ENCODE measurements around the gene TTK.

The TTK gene

GRCh38 chr6:80004173-80005072 lies at the start of gene TTK:
Gene TTK (plus strand): TSS chr6:80004649. CDS start chr6:80005844, 1,195 bp downstream.
- Histone ChIP-seq H3K27me3 (ENCODE audit: control insufficient read depth, insufficient read depth, low read length) (no peaks in the 10 kb centered on the region), H3K9me3 (ENCODE audit: control insufficient read depth, low read length) (no peaks in the 10 kb centered on the region), H3K4me3 (ENCODE audit: low read length) (peak within 1 kb of the TSS; percentile 77), H3K4me1 (ENCODE audit: control insufficient read depth, insufficient read depth, low read length) (peaks cover 14% of the 10 kb centered on the region), H3K9ac (ENCODE audit: low read length) (peak within 1 kb of the TSS; percentile 79), H3K36me3 (ENCODE audit: control insufficient read depth, insufficient read depth, low read length) (no peaks in the 10 kb centered on the region)

GRCh38 chr6:79954849-79955248 lies 49.6 kb upstream of the TTK start:
- H3K9ac ChIP-seq (ENCODE audit: low read length), result no peak overlapping the region
- no peaks in the 10 kb centered on the region for H3K27me3 ChIP-seq (ENCODE audit: control insufficient read depth, insufficient read depth, low read length)
- H3K4me1 ChIP-seq (ENCODE audit: control insufficient read depth, insufficient read depth, low read length), result no peaks in the 10 kb centered on the region
- no peak overlapping the region for H3K4me3 ChIP-seq (ENCODE audit: low read length)
- H3K36me3 ChIP-seq (ENCODE audit: control insufficient read depth, insufficient read depth, low read length), result no peaks in the 10 kb centered on the region
- H3K9me3 ChIP-seq (ENCODE audit: control insufficient read depth, low read length), result no peaks in the 10 kb centered on the region

- no peaks in the 10 kb centered on the region for H3K27me3 ChIP-seq (ENCODE audit: control insufficient read depth, insufficient read depth, low read length)
- no peaks in the 10 kb centered on the region for H3K9me3 ChIP-seq (ENCODE audit: control insufficient read depth, low read length)
- no peaks in the 10 kb centered on the region for H3K4me1 ChIP-seq (ENCODE audit: control insufficient read depth, insufficient read depth, low read length)
- H3K36me3 ChIP-seq (ENCODE audit: control insufficient read depth, insufficient read depth, low read length), result no peaks in the 10 kb centered on the region
- H3K9ac ChIP-seq (ENCODE audit: low read length), result no peak overlapping the region
- no peak overlapping the region for H3K4me3 ChIP-seq (ENCODE audit: low read length)
Measured at GRCh38 chr6:79964607-79965081, 39.8 kb upstream of the TTK start.

- Histone ChIP-seq H3K4me3 (ENCODE audit: low read length) (no peak overlapping the region), H3K27me3 (ENCODE audit: control insufficient read depth, insufficient read depth, low read length) (no peaks in the 10 kb centered on the region), H3K36me3 (ENCODE audit: control insufficient read depth, insufficient read depth, low read length) (no peaks in the 10 kb centered on the region), H3K9me3 (ENCODE audit: control insufficient read depth, low read length) (no peaks in the 10 kb centered on the region), H3K9ac (ENCODE audit: low read length) (no peak overlapping the region), H3K4me1 (ENCODE audit: control insufficient read depth, insufficient read depth, low read length) (no peaks in the 10 kb centered on the region)
Measured at GRCh38 chr6:79967178-79967577, 37.3 kb upstream of the TTK start.

GRCh38 chr6:79969784-79970183 lies 34.7 kb upstream of the TTK start:
- no peak overlapping the region for H3K9ac ChIP-seq (ENCODE audit: low read length)
- H3K4me1 ChIP-seq (ENCODE audit: control insufficient read depth, insufficient read depth, low read length), result no peaks in the 10 kb centered on the region
- H3K9me3 ChIP-seq (ENCODE audit: control insufficient read depth, low read length), result no peaks in the 10 kb centered on the region
- no peaks in the 10 kb centered on the region for H3K36me3 ChIP-seq (ENCODE audit: control insufficient read depth, insufficient read depth, low read length)
- H3K27me3 ChIP-seq (ENCODE audit: control insufficient read depth, insufficient read depth, low read length), result no peaks in the 10 kb centered on the region
- H3K4me3 ChIP-seq (ENCODE audit: low read length), result no peak overlapping the region

- H3K4me3 ChIP-seq (ENCODE audit: low read length), result no peak overlapping the region
- H3K27me3 ChIP-seq (ENCODE audit: control insufficient read depth, insufficient read depth, low read length), result no peaks in the 10 kb centered on the region
- H3K4me1 ChIP-seq (ENCODE audit: control insufficient read depth, insufficient read depth, low read length), result no peaks in the 10 kb centered on the region
- no peaks in the 10 kb centered on the region for H3K9me3 ChIP-seq (ENCODE audit: control insufficient read depth, low read length)
- no peak overlapping the region for H3K9ac ChIP-seq (ENCODE audit: low read length)
- H3K36me3 ChIP-seq (ENCODE audit: control insufficient read depth, insufficient read depth, low read length), result no peaks in the 10 kb centered on the region
Measured at GRCh38 chr6:79971193-79971592, 33.3 kb upstream of the TTK start.

GRCh38 chr6:79981652-79982051 lies 22.8 kb upstream of the TTK start:
- Histone ChIP-seq H3K4me1 (ENCODE audit: control insufficient read depth, insufficient read depth, low read length) (no peaks in the 10 kb centered on the region), H3K9me3 (ENCODE audit: control insufficient read depth, low read length) (no peaks in the 10 kb centered on the region), H3K27me3 (ENCODE audit: control insufficient read depth, insufficient read depth, low read length) (no peaks in the 10 kb centered on the region), H3K36me3 (ENCODE audit: control insufficient read depth, insufficient read depth, low read length) (no peaks in the 10 kb centered on the region), H3K9ac (ENCODE audit: low read length) (no peak overlapping the region), H3K4me3 (ENCODE audit: low read length) (no peak overlapping the region)

GRCh38 chr6:79984261-79984660 lies 20.2 kb upstream of the TTK start:
- Histone ChIP-seq H3K4me3 (ENCODE audit: low read length) (no peak overlapping the region), H3K9ac (ENCODE audit: low read length) (no peak overlapping the region), H3K36me3 (ENCODE audit: control insufficient read depth, insufficient read depth, low read length) (no peaks in the 10 kb centered on the region), H3K4me1 (ENCODE audit: control insufficient read depth, insufficient read depth, low read length) (no peaks in the 10 kb centered on the region), H3K27me3 (ENCODE audit: control insufficient read depth, insufficient read depth, low read length) (no peaks in the 10 kb centered on the region), H3K9me3 (ENCODE audit: control insufficient read depth, low read length) (no peaks in the 10 kb centered on the region)

- Histone ChIP-seq H3K27me3 (ENCODE audit: control insufficient read depth, insufficient read depth, low read length) (no peaks in the 10 kb centered on the region), H3K4me3 (ENCODE audit: low read length) (no peak overlapping the region), H3K9ac (ENCODE audit: low read length) (no peak overlapping the region), H3K9me3 (ENCODE audit: control insufficient read depth, low read length) (no peaks in the 10 kb centered on the region), H3K4me1 (ENCODE audit: control insufficient read depth, insufficient read depth, low read length) (no peaks in the 10 kb centered on the region), H3K36me3 (ENCODE audit: control insufficient read depth, insufficient read depth, low read length) (no peaks in the 10 kb centered on the region)
Measured at GRCh38 chr6:79985128-79985527, 19.3 kb upstream of the TTK start.

GRCh38 chr6:79989641-79990040 lies 14.8 kb upstream of the TTK start:
- H3K9ac ChIP-seq (ENCODE audit: low read length), result no peak overlapping the region
- no peaks in the 10 kb centered on the region for H3K4me1 ChIP-seq (ENCODE audit: control insufficient read depth, insufficient read depth, low read length)
- no peaks in the 10 kb centered on the region for H3K9me3 ChIP-seq (ENCODE audit: control insufficient read depth, low read length)
- no peak overlapping the region for H3K4me3 ChIP-seq (ENCODE audit: low read length)
- H3K36me3 ChIP-seq (ENCODE audit: control insufficient read depth, insufficient read depth, low read length), result no peaks in the 10 kb centered on the region
- H3K27me3 ChIP-seq (ENCODE audit: control insufficient read depth, insufficient read depth, low read length), result no peaks in the 10 kb centered on the region

GRCh38 chr6:79993012-79993910 lies 11.2 kb upstream of the TTK start:
- Histone ChIP-seq H3K9ac (ENCODE audit: low read length) (no peak overlapping the region), H3K4me3 (ENCODE audit: low read length) (no peak overlapping the region), H3K4me1 (ENCODE audit: control insufficient read depth, insufficient read depth, low read length) (no peaks in the 10 kb centered on the region), H3K27me3 (ENCODE audit: control insufficient read depth, insufficient read depth, low read length) (no peaks in the 10 kb centered on the region), H3K36me3 (ENCODE audit: control insufficient read depth, insufficient read depth, low read length) (no peaks in the 10 kb centered on the region), H3K9me3 (ENCODE audit: control insufficient read depth, low read length) (no peaks in the 10 kb centered on the region)

- no peaks in the 10 kb centered on the region for H3K36me3 ChIP-seq (ENCODE audit: control insufficient read depth, insufficient read depth, low read length)
- no peak overlapping the region for H3K4me3 ChIP-seq (ENCODE audit: low read length)
- H3K9me3 ChIP-seq (ENCODE audit: control insufficient read depth, low read length), result no peaks in the 10 kb centered on the region
- no peak overlapping the region for H3K9ac ChIP-seq (ENCODE audit: low read length)
- H3K4me1 ChIP-seq (ENCODE audit: control insufficient read depth, insufficient read depth, low read length), result no peaks in the 10 kb centered on the region
- no peaks in the 10 kb centered on the region for H3K27me3 ChIP-seq (ENCODE audit: control insufficient read depth, insufficient read depth, low read length)
Measured at GRCh38 chr6:79993911-79994309, 10.5 kb upstream of the TTK start.
